Trophoblast cell (in vitro differentiated cells and primary cell): ENCODE measurements around the gene AKAP13.

Experiments used
- DNase-seq, 2 donors: peaks; one replicate each; pipeline ENCODE4 v3.0.0-alpha.2; 2016
- H2AFZ ChIP-seq: 2 replicates; pipeline ENCODE4 v1.6.1; 2013; ENCODE audit warnings: low read length, moderate library complexity, mild to moderate bottlenecking; ENCODE audit not compliant: insufficient read depth, poor library complexity
- H2AK5ac ChIP-seq: 2 replicates; pipeline ENCODE4 v1.6.1; 2013; ENCODE audit warnings: mild to moderate bottlenecking, low read length
- H2BK120ac ChIP-seq: 2 replicates; pipeline ENCODE4 v1.6.1; 2013; ENCODE audit warnings: low read length, mild to moderate bottlenecking, moderate library complexity; ENCODE audit not compliant: insufficient read depth, poor library complexity
- H2BK12ac ChIP-seq: 2 replicates; pipeline ENCODE4 v1.6.1; 2013; ENCODE audit warnings: mild to moderate bottlenecking, low read length, moderate library complexity
- H2BK5ac ChIP-seq: 2 replicates; pipeline ENCODE4 v1.6.1; 2013; ENCODE audit warnings: low read length, low read depth, moderate library complexity, mild to moderate bottlenecking; ENCODE audit not compliant: poor library complexity
- H3K14ac ChIP-seq: 2 replicates; pipeline ENCODE4 v1.6.1; 2013; ENCODE audit warnings: mild to moderate bottlenecking, low read length
- H3K18ac ChIP-seq: 2 replicates; pipeline ENCODE4 v1.6.1; 2013; ENCODE audit warnings: mild to moderate bottlenecking, low read length
- H3K23ac ChIP-seq: 2 replicates; pipeline ENCODE4 v1.6.1; 2013; ENCODE audit warnings: low read length
- H3K27ac ChIP-seq: 2 replicates; pipeline ENCODE4 v1.5.1; 2013; ENCODE audit warnings: low read depth, mild to moderate bottlenecking, inconsistent platforms, low read length, moderate library complexity
- H3K27me3 ChIP-seq: 2 replicates; pipeline ENCODE4 v1.6.1; 2013; ENCODE audit warnings: inconsistent platforms, mild to moderate bottlenecking, low read length, moderate library complexity; ENCODE audit not compliant: insufficient read depth
- H3K36me3 ChIP-seq, 2 experiments: 1 replicate in 1 of 2; 2 replicates in 1 of 2; pipeline ENCODE4 v1.6.1; 2013; ENCODE audit warnings: low read length in 2 of 2, mild to moderate bottlenecking in 2 of 2, moderate library complexity in 1 of 2; ENCODE audit not compliant: insufficient read depth in 2 of 2, control insufficient read depth in 1 of 2
- H3K4ac ChIP-seq: 2 replicates; pipeline ENCODE4 v1.6.1; 2013; ENCODE audit warnings: low read depth, mild to moderate bottlenecking, low read length, moderate library complexity
- H3K4me1 ChIP-seq, 2 experiments: 1 replicate in 1 of 2; 2 replicates in 1 of 2; pipeline ENCODE4 v1.6.1; 2013; ENCODE audit warnings: low read length in 2 of 2, mild to moderate bottlenecking in 2 of 2, moderate library complexity in 1 of 2; ENCODE audit not compliant: insufficient read depth in 2 of 2, control insufficient read depth in 1 of 2
- H3K4me2 ChIP-seq: 2 replicates; pipeline ENCODE4 v1.6.1; 2013; ENCODE audit warnings: inconsistent platforms, mild to moderate bottlenecking, low read length, moderate library complexity
- H3K4me3 ChIP-seq: 2 replicates; pipeline ENCODE4 v1.5.1; 2013; ENCODE audit warnings: mild to moderate bottlenecking, low read depth, low read length, inconsistent platforms
- H3K79me1 ChIP-seq: one replicate; pipeline ENCODE4 v1.6.1; 2013; ENCODE audit warnings: low read length
- H3K79me2 ChIP-seq: 2 replicates; pipeline ENCODE4 v1.6.1; 2013; ENCODE audit warnings: low read length, mild to moderate bottlenecking; ENCODE audit not compliant: control insufficient read depth, insufficient read depth, poor library complexity
- H3K9ac ChIP-seq: 2 replicates; pipeline ENCODE4 v1.6.1; 2013; ENCODE audit warnings: mild to moderate bottlenecking, low read length
- H3K9me3 ChIP-seq: 2 replicates; pipeline ENCODE4 v1.6.1; 2013; ENCODE audit warnings: low read depth, mild to moderate bottlenecking, control low read depth, inconsistent platforms, low read length; ENCODE audit not compliant: insufficient read depth
- H4K12ac ChIP-seq: 2 replicates; pipeline ENCODE4 v1.6.1; 2013; ENCODE audit warnings: low read depth, mild to moderate bottlenecking, low read length, moderate library complexity
- H4K8ac ChIP-seq: 2 replicates; pipeline ENCODE4 v1.6.1; 2013; ENCODE audit warnings: low read depth, mild to moderate bottlenecking, low read length, moderate library complexity
- H4K91ac ChIP-seq: one replicate; pipeline ENCODE4 v1.6.1; 2013; ENCODE audit warnings: low read depth, mild to moderate bottlenecking, low read length, moderate library complexity
- WGBS: extraction: QIAGEN DNeasy Blood & Tissue Kit; methylation state at CpG from one replicate; pipeline ENCODE4 v1.1.7; 2013; ENCODE audit warnings: missing lambda C conversion rate; ENCODE audit not compliant: insufficient read length, insufficient coverage; ENCODE audit errors: extremely low coverage; 5-methylcytosine and 5-hydroxymethylcytosine counted together

The AKAP13 gene

GRCh38 chr15:85558848-85559247 is 178.4 kb downstream of the AKAP13 start:
- no peaks in the 10 kb centered on the region for H3K9me3 ChIP-seq

GRCh38 chr15:85559530-85559929 is 179.1 kb downstream of the AKAP13 start:
- H4K12ac ChIP-seq, result no peak overlapping the region
- H3K27ac ChIP-seq, result no peak overlapping the region
- WGBS, result no CpG with 5 or more reads among the region's 7 CpGs

More at GRCh38 chr15:85558848-85559247, 178.4 kb downstream of the AKAP13 start:
- Histone ChIP-seq H2BK5ac (no peak overlapping the region), H3K14ac (no peak overlapping the region), H3K9ac (no peak overlapping the region), H3K4me1 (no peaks in the 10 kb centered on the region), H3K79me1 (no peaks in the 10 kb centered on the region), H3K4me2 (no peak overlapping the region), H2BK120ac (no peak overlapping the region), H3K27ac (no peak overlapping the region), H2AFZ (no peak overlapping the region), H4K8ac (no peak overlapping the region), H3K4ac (no peak overlapping the region), H2BK12ac (no peak overlapping the region), H4K91ac (no peak overlapping the region), H3K79me2 (no peaks in the 10 kb centered on the region), H4K12ac (no peak overlapping the region), H3K27me3 (no peaks in the 10 kb centered on the region), H2AK5ac (no peak overlapping the region), H3K4me3 (no peak overlapping the region), H3K23ac (no peak overlapping the region), H3K18ac (no peak overlapping the region), H3K36me3 (peaks cover 3 to 5% of the 10 kb centered on the region in 2 experiments)
- no peak for DNase-seq
- no CpG with 5 or more reads among the region's 5 CpGs for WGBS

DNA sequence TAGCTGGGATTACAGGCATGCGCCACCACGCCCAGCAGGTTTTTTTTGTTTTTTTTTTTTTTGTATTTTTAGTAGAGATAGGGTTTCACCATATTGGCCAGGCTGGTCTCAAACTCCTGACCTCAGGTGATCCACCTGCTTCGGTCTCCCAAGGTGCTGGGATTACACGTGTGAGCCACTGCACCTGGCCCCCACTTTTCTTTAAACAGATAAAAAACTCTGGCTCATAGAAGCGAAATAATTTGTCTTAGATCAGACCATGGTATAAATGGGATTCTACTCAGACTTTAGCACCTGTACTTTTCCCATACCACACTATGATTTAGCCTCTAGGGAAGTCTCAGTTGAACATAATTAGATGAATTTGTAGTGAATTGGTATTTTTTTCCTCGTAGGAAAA is 182.4 kb downstream of the AKAP13 start:
- Histone ChIP-seq H2AFZ (no peak overlapping the region), H3K36me3 (peaks cover 0 to 5% of the 10 kb centered on the region in 2 experiments), H3K9me3 (no peaks in the 10 kb centered on the region), H3K14ac (no peak overlapping the region), H3K18ac (no peak overlapping the region), H3K79me1 (no peaks in the 10 kb centered on the region), H3K4me3 (no peak overlapping the region), H3K79me2 (no peaks in the 10 kb centered on the region), H3K27ac (no peak overlapping the region), H3K4me1 (no peaks in the 10 kb centered on the region), H2AK5ac (no peak overlapping the region), H3K4ac (no peak overlapping the region), H2BK12ac (no peak overlapping the region), H2BK5ac (no peak overlapping the region), H2BK120ac (no peak overlapping the region), H3K23ac (no peak overlapping the region), H4K8ac (no peak overlapping the region), H4K12ac (no peak overlapping the region), H4K91ac (no peak overlapping the region), H3K9ac (no peak overlapping the region), H3K4me2 (no peak overlapping the region), H3K27me3 (no peaks in the 10 kb centered on the region)
- WGBS, result 100% methylated on average over 1 of the region's 6 CpGs
- no peak for DNase-seq

More at GRCh38 chr15:85559530-85559929, 179.1 kb downstream of the AKAP13 start:
- no peak overlapping the region for H2AK5ac ChIP-seq
- H3K36me3 ChIP-seq, result peaks cover 3 to 5% of the 10 kb centered on the region in 2 experiments
- H2BK120ac ChIP-seq, result no peak overlapping the region
- no peak for DNase-seq
- H3K14ac ChIP-seq, result no peak overlapping the region
- H3K79me1 ChIP-seq, result no peaks in the 10 kb centered on the region
- peak overlapping the region; percentile 54 for H3K18ac ChIP-seq
- no peak overlapping the region for H3K4me2 ChIP-seq
- no peaks in the 10 kb centered on the region for H3K4me1 ChIP-seq
- H2BK5ac ChIP-seq, result peak overlapping the region; percentile 27
- no peak overlapping the region for H3K4ac ChIP-seq
- no peaks in the 10 kb centered on the region for H3K79me2 ChIP-seq
- no peak overlapping the region for H3K23ac ChIP-seq
- no peak overlapping the region for H2AFZ ChIP-seq
- no peak overlapping the region for H2BK12ac ChIP-seq
- H3K4me3 ChIP-seq, result no peak overlapping the region
- H3K27me3 ChIP-seq, result no peaks in the 10 kb centered on the region
- no peaks in the 10 kb centered on the region for H3K9me3 ChIP-seq
- no peak overlapping the region for H4K91ac ChIP-seq
- H3K9ac ChIP-seq, result no peak overlapping the region
- H4K8ac ChIP-seq, result no peak overlapping the region

DNA sequence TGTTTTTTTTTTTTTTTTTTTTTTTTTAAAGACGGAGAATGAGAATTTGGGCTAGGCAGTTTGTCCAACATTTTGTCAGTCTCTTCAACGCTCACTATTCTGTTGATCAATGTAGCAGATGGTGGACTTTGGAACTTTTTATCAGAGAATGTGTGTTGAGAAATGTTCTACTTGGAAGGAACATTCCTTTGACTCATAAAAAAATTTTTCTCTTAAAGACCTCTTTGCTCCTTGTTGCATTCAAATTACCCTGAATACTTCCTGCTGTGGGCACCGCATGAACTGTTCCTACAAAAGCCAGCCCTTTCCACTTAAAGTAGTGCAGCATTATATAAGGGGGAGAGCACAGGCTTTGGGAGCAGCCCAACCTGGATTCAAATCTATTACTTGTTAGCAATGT is 182.9 kb downstream of the AKAP13 start:
- Histone ChIP-seq H4K91ac (no peak overlapping the region), H2BK120ac (no peak overlapping the region), H3K27ac (no peak overlapping the region), H3K79me1 (no peaks in the 10 kb centered on the region), H3K9me3 (no peaks in the 10 kb centered on the region), H2BK12ac (no peak overlapping the region), H3K4ac (no peak overlapping the region), H2AK5ac (no peak overlapping the region), H3K23ac (no peak overlapping the region), H3K4me1 (no peaks in the 10 kb centered on the region), H4K8ac (no peak overlapping the region), H3K14ac (no peak overlapping the region), H3K9ac (no peak overlapping the region), H3K36me3 (peaks cover 0 to 5% of the 10 kb centered on the region in 2 experiments), H2AFZ (no peak overlapping the region), H3K18ac (no peak overlapping the region), H4K12ac (no peak overlapping the region), H3K4me2 (no peak overlapping the region), H3K4me3 (no peak overlapping the region), H3K27me3 (no peaks in the 10 kb centered on the region), H3K79me2 (no peaks in the 10 kb centered on the region), H2BK5ac (no peak overlapping the region)
- peak in 1 of 2 donors; percentile 70 for DNase-seq
- no CpG with 5 or more reads among the region's 3 CpGs for WGBS
